NCI-H345 treated with DMSO at 0.1 percent for 48 hours (cell line): ENCODE measurements around the gene OTUD3.
A peak's percentile ranks its signal among the peaks of the same experiment; 100 is the strongest.
"Not testable (repeated sequence)": the region's sequence is repeated elsewhere in the genome, so short reads cannot be mapped to it uniquely, and the experiment has no call there.

Source experiments
- DNase-seq: peaks from one replicate; lab custom pipeline; 2025; ENCODE audit not compliant: unreplicated experiment; lab: John Stamatoyannopoulos, UW

The OTUD3 gene

DNA sequence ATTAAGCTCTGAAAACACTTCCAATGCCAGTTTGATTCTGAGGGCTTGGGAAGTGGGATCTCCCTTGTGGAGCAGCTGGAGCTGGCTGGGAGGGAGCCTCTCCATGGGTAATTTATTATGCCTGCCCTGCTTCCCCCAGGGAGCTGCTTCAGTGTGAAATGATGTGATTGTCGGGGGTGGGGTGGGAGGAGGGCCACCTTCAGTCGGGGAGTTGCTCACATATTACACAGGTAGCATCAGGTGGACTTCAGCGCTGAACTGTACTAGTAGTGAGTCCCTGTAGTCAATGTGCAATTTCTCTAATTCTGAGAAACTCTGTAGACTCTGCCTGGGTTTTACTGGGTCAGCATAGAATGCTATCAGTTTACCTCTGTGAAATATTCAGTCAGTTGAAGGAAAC is 28.5 kb downstream of the OTUD3 start:
- DNase-seq: no peak

DNA sequence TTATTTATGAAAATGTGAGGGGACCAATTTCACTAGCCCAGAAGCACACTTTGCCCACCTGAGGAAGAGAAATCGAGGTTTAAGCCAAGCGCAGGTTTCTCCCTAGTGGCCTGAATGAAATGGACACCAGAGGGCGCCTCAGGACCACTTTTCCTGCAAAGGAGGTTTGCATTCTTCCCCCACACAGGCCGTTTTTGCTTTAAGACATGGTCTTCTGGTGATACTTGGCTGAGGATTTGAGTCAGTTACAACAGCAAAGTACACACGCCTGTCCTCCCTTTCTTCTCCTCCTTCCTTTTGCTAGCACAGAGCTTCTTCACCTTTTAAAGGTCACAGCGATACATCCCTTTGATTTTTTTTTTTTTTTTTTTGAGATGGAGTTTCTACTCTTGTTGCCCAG is 35.9 kb downstream of the OTUD3 start:
- peak; percentile 69 for DNase-seq

DNA sequence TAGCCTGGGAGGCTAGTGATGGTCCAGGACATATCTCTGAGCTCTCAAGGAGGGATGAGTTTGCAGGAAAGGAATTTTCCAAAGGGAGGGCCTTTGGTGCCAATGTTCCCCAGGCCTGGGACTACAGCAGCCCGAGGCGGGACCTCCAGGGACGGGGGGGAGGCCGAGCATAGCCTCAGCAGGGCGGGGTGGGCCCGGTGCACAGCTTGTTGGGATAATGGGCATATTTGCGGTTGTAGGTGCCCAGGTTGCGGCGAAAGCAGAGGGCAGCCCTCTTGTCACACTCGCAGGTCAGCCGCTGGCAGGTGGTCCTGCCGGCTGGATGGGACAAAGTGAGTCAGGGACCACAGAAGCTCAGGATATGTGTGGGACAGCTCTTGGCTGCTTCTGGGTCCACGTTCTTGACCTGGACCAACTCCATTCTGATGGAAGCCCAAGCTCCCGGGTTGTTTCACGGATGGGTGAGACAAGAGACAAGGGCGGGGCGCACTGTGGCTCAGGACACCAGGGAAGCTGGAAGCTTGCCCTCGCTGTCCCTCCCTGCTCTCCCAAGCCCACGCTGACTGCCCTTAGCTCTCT is 38.0 kb downstream of the OTUD3 start:
- DNase-seq: no peak

DNA sequence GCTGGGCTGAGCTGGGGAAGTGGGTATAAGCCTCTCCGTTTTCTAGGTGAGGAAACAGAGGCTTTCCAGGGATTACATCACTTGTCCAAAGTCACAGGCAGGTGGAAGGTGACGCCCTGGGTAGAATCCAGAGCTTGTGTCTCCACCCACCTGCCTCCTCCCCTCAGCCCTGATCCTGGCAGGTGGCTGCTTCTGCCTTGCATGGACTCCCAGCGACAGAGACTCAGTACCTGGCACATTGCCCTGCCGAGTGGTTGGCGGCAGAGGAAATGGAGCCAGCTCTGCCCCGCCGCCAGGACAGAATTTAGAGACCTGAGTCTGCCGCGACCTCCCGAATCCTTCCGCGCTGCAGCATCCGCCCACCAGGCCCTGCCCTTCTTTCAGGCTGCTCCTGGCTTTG is 39.1 kb downstream of the OTUD3 start:
- DNase-seq: peak; percentile 80

DNA sequence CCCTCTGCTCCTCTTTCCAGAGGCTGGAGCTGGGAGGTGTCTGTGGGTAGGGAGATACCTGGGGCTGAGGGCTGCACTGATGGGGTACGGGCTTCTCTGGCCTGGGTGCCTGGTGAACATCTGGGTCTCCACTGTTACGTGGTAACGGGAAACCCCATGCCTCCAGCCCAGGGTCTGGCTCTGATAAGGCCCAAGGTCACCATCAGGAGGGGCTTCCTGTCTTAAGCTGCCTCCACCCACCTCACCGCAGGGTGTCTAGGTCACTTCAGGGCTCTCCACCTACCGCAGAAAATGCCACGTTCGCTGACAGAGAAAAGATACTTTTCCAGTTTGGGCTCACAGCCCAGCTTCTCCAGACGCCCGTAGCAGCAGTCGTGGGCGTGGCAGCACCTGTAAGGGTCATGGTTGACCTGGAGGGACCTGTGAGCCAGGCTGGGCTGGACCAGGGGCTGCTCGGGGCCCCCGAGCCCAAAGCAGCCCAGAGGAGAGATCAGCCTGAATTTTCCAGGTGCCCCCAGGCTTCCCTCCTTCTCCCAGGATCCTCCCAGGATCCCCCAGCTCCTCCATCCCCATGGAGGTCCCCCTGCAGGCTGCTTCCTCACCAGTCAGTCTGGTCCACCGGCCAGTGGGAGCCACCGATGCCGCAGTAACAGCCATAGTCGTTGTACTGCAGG is 40.0 kb downstream of the OTUD3 start:
- DNase-seq: no peak

DNA sequence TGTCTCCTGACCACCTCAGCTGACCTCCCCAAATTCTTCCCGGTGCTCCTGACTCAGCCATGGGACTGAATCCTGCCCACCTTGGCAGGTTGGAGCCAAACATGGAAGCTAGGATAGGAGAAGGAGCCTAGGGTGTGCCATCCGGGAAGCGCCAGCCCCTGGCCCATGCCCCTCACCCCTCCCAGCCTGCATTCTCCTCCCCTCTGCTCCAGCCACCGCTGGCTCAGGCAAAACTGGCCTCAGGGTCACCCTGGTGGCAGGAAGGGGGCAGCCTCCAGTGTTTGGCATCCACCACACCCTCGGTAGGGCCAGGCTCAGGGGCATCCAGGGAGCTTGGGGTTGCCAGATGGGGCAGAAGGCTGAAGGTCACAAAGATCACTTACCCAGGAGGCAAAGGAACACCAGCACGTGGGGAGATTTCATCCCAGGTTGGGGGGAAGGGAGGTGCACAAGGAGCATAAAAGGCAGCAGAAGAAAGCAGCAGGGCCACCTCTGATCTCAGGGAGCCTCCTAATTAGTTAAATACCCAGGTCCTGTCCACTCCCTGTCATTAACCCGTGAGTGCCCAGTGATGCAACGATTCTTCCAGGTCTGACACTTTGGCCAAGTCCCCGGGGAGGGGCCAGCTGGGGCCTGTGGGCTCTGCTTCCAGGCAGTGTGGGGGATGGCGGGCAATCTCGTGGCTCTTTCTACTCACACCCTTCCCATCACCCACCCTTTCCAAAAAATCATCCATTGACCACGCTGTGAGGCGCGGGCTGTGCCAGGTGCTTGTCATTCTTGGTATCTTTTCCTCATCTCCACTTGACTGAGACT is 41.1 kb downstream of the OTUD3 start, which contains the start of gene PLA2G2E:
Gene PLA2G2E (minus strand): TSS at position 481 of the 816 bp plus-strand sequence. CDS start 58 bp downstream, at position 423.
- no peak for DNase-seq

DNA sequence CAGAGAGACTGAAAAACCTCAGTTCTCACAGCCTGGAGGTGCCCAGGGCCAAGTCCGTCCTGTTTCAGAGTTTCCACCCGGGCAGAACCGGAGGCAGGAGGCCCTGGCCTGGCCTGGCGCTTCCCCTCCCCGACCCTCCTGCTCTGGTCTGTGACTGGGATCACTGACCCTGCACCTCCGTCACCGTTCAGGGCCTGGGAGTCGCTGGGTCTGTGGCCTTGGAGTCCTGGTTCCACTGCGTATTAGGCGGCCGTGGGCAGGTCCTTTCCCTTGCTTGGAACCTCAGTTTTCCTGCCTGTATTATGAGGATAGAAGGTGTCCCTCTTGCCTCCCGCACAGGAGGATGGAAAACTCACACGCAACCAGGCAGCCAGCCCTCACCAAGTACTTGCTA is 41.8 kb downstream of the OTUD3 start:
- DNase-seq: no peak

DNA sequence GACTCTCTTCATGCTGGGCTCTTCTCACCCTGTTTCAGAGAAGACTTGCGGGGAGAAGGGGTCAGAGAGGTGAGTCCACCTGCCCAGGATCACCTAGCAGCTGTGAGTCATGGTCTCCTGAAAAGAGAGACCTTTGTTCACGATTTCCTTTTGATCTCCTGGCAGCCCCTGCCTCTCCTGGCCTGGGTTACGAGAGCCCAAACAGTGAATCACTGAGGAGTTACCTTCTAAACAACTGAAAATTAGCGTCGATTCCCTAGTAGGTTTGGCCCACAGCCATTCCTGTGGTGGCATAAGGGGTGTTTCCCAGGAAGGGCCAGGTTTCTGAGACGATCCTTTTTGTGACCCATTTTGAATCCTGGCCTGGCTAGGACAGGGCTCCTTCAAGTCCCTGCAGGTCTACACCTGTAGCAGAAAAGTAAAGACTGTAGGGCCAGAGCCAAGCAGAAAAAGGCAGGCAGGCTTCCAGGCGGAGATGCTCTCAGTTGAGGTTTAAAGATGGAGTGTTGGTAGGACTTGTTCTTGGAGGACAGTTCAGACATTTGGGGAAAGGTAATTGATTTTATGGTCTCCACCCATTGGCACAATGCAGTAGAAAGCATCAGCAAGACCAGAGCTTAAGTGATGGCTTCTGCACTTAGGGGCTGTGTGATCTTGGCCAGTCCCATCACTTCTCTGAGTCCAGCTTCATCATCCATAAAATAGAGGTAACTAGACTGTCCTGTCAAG is 43.3 kb downstream of the OTUD3 start:
- DNase-seq: no peak

DNA sequence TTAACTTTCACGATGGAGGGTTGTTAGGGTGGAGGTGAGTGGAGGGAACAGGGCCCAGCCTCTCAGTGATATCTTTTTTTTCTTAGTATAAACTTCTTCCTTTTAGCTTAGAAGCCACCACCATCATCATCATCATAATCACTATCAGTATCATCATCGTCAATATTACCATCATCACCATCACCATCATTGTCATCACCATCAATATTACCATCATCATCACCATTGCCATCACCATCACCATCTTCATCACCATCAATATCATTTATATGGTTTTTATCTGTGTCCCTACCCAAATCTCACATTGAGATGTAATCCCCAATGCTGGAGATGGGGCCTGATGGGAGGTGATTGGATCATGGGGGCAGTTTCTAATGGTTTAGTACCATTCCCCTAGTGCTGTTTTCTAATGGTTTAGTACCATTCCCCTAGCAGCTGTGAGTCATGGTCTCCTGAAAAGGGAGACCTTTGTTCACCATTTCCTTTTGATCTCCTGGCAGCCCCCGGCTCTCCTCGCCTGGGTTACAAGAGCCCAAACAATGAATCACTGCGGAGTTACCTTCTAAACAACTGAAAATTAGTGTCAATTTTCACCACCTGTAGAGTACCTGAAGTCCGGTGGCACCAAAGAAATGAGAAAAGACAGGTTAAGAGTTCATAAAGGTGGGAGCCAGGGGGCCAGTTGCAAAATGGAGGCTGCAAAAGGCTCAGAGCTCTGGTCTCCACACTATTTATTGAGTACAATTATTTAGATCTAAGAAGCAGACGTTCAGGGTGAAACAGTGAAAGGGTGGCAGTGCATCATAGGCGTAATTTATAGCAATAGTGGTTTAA is 44.3 kb downstream of the OTUD3 start:
- DNase-seq: no peak

DNA sequence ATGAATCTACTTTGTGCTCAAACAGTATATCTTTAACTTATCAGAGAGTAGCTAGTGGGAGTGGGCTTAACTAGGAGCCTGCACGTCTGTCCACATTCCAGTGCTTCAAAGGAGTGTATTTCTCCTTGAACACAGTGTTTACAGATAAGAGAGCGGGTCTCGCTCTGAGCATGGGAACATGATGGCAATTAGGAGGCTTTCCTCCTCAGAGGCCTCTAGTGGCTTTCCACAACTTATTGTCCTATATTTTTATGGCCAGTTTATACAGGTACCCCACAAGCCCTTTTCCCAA is 44.9 kb downstream of the OTUD3 start:
- not testable (repeated sequence) for DNase-seq

DNA sequence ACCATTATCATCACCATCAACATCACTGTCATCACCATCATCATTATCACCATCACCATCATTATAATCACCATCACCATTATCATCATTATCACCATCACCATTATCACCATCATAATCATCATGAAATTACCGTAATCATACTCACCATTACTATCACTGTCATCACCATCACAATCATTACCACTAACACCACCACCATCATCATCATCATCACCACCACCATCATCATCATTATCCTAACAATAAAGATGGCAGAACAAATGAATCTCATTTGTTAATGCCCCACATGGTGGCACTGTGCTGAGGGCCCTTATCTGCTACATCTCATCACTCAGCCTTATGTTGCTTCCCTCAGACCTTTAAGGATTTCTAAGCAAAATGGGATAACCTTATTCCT is 50.7 kb downstream of the OTUD3 start:
- no peak for DNase-seq

DNA sequence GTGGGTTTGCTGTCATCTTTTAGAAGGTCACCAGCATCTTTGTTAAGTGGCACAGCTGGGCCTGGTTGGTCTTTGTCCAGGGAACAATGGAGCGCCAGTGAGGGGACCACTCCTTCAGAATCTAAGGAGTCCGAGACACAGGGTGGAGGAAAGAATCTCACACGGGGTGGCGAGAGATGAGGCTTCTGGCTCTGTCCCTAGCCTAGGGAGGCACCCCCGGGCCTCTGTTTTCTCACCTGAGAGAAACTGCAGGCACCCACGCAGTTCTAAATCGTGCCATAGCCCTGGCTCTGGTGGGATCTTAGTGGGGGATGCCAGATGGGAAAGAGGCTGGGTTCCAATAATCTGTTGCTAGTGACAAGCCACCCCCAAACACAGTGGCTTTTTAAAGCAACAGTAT is 52.1 kb downstream of the OTUD3 start:
- no peak for DNase-seq

DNA sequence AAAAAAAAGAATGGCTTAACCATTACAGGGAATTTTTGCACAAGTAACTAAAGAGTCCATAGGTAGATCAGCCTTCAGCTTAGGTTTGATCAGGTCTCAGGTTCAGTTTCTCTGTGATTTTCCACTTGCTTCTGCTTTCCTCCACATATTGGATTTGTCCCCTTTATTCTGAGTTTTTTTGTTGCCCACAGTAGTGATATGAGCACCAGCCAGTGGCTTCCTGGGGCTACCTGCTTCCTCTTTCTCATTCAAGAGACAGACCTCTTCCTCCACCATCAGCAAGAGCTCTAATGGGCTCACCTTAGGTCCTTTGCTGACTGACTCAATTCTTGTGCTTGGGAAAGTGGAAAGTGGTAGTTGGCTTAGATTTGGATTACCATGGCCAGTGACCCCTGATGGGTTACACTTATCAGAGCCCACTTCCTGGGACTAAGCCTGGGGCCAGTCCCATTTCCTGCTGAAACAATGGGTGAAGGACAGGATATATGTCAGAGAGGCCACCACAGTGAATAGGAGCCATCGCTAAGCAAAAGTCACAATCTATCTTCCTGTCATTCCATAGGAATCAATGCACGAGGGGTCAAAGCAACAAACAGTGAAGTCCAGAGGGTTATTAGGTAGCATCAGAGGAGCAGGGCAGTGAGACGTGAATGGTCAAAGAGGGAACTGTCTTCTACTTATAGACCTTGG is 54.0 kb downstream of the OTUD3 start:
- no peak for DNase-seq

DNA sequence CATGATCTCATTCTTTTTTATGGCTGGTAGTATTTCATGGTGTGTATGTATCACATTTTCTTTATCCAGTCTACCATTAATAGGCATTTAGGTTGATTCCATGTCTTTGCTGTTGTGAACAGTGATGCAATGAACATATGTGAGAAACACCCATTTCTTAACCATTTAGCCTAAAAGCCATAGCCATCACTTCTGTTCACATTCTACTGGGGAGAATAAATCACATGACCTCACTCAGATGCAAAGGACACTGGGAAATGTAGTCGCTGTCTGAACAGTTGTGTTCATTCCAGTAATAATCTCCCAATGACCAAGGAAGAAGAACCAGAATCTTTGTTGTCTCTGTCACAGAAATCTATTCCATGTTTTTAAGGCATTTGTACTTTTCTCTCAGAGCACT is 56.3 kb downstream of the OTUD3 start:
- no peak for DNase-seq

DNA sequence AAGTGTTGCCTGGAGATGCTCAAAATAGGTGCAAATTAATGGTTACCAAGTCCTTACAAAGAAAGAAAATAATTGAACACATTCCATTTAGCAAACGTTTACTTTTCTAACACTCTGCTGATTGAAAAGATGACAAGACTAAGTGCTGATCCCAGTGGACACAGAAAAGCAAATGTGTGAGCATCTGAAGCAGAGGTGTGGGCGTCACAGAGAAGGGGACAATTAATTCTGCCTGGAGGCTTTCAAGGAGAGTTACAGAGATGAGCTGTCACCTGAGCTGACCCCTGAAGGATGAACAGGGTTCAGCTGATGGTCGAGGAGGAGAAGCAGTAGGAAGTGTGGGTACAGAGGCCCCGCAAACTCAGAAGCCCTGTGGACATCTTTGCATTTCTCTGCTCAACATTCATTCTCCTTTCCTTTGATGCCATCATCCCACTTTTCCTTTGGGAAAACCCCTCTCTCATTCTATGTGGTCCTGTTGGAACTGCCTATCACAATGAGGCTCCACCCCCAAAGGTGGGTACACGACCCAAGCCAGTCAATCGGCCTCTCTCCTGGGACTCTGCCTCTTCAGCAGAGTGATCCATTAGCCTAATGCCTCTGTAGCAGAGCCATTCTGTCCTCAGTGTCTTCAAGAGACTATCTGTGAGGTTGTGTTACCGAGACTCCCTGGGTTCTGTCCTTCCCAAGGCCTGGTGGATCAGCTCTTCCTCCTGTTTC is 58.5 kb downstream of the OTUD3 start:
- no peak for DNase-seq

DNA sequence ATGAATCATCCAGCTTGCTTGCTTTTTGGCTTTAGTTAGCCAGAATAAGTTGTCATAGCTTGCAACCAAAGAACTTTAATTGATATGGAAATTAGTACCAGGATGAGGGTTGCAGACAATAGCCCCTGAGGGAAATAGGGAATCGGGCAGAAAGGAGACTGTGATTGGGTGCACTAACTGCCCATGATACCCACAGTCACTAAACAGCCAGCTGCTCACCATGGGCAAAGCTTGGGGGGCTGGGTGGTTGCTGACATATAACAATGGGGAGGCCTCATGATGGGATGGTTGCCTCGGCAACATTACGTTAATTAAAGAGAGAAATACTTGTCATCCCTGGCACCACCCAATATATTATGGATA is 59.0 kb downstream of the OTUD3 start:
- no peak for DNase-seq

DNA sequence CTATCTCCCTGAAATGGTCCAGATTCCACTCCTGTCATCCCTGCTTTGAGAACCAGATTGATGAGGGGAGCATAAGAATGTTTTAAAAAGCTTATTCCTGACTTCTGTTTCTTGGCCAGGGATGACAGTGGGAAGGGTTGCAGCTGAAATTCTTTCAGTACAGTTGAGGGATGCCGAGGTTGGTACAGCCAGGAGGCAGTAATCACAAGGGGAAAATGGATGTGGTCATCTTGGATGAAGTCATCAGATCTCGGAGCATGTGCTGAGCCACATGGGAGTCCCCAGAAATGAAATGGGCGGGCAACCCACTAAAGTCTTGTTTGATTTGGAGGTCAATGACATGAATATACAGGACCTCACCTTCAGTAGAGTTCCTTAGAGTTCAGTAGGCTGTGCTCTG is 59.9 kb downstream of the OTUD3 start:
- DNase-seq: no peak

DNA sequence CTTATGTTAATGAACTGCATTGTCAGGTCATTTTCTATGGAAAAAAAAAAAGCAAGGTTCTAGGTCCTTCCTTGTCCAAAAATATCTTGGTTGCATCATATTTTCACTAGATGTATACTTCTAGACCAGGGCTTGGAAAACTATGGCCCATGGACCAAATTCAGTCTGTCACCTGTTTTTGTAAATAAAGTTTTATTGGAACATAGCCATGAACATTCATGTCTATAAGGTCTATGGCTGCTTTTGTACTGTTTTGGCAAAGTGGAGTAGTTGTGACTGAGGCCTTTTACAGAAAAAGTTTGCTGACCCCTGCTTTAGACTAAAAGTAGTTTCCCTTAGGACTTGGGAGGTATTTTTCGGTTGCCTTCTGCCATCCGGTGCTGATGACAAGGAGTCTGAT is 60.5 kb downstream of the OTUD3 start:
- no peak for DNase-seq

DNA sequence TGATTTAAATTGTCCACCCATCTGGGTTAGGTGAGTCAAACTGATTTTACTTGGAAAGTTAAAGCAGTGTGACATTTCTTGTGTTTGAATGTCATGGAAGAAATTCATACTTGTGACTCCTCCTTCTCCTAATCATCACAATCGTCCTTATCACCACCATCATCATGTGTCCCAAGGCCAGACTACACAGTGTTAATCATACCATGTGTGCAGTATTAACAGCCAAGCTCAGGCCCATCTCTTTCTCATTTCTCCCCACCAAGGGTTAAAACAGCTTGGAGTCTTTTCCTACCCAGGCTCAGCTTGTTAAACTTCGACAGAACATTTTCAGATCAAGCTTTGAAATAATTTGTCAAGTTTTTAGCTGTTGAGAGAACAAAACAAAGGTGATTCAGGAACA is 63.7 kb downstream of the OTUD3 start:
- no peak for DNase-seq

DNA sequence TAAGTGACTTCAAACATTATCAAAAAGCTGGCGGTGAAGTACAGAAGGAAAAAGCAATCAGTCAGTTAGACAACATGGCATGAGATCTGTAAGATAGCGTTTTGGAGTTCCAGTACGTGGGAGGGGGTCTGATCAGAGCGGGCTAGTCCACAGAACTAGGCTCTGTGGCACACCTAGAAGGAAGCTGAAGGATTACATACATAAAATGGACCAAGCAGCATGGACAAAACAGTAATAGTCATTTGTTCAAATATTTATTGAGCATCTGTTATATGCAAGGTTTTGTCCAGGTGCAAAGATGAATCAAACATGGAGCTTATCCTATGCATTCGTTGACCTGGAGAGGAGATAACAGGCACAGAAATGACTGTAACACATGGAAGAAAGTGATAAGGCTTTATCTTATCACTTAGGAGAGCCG is 64.1 kb downstream of the OTUD3 start:
- DNase-seq: no peak
